ENCODE results near the gene TBX15.

- TF ChIP-seq, protein P1, sequence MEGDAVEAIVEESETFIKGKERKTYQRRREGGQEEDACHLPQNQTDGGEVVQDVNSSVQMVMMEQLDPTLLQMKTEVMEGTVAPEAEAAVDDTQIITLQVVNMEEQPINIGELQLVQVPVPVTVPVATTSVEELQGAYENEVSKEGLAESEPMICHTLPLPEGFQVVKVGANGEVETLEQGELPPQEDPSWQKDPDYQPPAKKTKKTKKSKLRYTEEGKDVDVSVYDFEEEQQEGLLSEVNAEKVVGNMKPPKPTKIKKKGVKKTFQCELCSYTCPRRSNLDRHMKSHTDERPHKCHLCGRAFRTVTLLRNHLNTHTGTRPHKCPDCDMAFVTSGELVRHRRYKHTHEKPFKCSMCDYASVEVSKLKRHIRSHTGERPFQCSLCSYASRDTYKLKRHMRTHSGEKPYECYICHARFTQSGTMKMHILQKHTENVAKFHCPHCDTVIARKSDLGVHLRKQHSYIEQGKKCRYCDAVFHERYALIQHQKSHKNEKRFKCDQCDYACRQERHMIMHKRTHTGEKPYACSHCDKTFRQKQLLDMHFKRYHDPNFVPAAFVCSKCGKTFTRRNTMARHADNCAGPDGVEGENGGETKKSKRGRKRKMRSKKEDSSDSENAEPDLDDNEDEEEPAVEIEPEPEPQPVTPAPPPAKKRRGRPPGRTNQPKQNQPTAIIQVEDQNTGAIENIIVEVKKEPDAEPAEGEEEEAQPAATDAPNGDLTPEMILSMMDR (IDR thresholded peaks at IDR 0.05): no peak
- TF ChIP-seq EZH2phosphoT487 (IDR thresholded peaks at IDR 0.05) (peak; percentile 70), EZH2 (IDR thresholded peaks at IDR 0.05) (peak; percentile 91)
These were observed 8.2 kb downstream of the TBX15 start for GRCh38 chr1:118979754-118980575.
